Left ventricle myocardium inferior (tissue), 1 donor: ENCODE measurements around the gene ZNF415. TPM values are rescaled to one million over a fixed set of nuclear protein-coding genes. Genes with fewer than 3 reads are reported as not detected.

Source experiments
- DNase-seq: peaks from one replicate; pipeline ENCODE4 v3.0.0-alpha.2; 2020
- H3K27ac ChIP-seq: fragments of 200-600 bp; replicated peaks from 2 replicates; pipeline ENCODE4 v1.8.0; 2021
- H3K27me3 ChIP-seq: fragments of 200-600 bp; 2 replicates; pipeline ENCODE4 v1.8.0; 2021; ENCODE audit warnings: low read depth
- H3K36me3 ChIP-seq: fragments of 200-600 bp; 2 replicates; pipeline ENCODE4 v1.8.0; 2021
- H3K4me1 ChIP-seq: fragments of 200-600 bp; 2 replicates; pipeline ENCODE4 v1.8.0; 2021
- H3K4me3 ChIP-seq: fragments of 200-600 bp; 2 replicates; pipeline ENCODE4 v1.8.0; 2021; ENCODE audit warnings: mild to moderate bottlenecking, moderate library complexity
- H3K9me3 ChIP-seq: fragments of 200-600 bp; replicated peaks from 2 replicates; pipeline ENCODE4 v1.8.0; 2021
- intact Hi-C: fragments of 100-400 bp; cut with micrococcal nuclease; formaldehyde crosslinking; loops from one replicate; pipeline ENCODE4 v1.11.0; 2022
- long read RNA-seq: library from polyadenylated mRNA; unstranded; transcript quantifications from one replicate; pipeline ENCODE4 v2.0.0, GENCODE V29; 2021
- total RNA-seq: library from RNA; stranded (reverse); fragmentation: NEBNext Ultra II Directional; extraction: Animal tissue kit (Norgen Biotek cat#: 25700); gene quantifications from one replicate; pipeline ENCODE4 v1.2.1, GENCODE V29; 2021
- TF ChIP-seq, protein P1 (sequence below): fragments of 200-600 bp; IDR thresholded peaks from 2 replicates; pipeline ENCODE4 v1.8.0; 2021; ENCODE audit warnings: antibody characterized with exemption, mild to moderate bottlenecking, borderline replicate concordance
- donor health status: DM: no; HTN: yes; CAD: no; lungs with severe emphysema.

Gene ZNF415
- total RNA-seq, result 21.0 TPM
- long read RNA-seq, partial matches to known transcripts, result 0 of 11 reads
- long read RNA-seq, other reads (novel, unspliced or antisense), result 5 of 11 reads

DNA sequence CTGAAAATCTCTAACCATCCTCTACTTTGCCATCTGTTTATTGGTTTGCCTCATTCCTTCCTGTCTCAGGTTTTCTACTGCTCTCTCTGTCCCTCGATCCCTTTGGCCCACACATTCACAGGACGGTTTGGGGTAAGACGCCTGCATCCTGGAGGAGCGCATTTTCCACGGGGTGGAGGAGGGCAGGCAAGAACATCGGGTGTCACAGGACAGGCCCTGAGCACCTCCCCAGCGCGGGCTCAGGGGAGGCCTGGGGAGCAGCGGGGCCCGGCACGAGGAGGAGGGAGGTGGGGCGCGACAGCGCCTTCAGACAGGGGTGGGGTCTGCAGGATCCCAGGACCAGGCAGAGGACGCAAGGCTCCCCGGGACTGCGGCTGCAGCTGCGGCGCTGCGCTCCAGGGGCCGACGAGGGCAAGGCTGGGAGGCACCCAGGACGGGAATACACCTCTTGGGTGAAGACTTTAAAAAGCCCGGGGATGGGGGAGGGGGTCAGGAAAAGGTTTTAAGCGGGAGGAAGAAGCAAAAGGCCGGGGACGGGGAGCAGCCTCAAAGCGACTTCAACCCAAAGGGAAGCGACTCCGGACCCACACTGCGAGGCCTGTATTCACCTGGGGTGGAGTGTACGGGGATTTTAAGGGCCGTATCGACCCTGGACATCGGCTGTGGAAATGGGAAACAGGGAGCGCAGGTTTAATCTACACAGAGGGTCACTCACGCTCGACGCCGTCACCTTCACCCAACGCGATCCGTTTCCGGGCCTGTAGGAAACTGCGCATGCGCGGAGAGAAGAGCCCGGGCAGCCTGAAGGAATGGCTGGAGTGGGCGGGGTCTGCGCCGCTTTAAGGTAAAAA lies at the start of gene ZNF415:
Gene ZNF415 (minus strand): TSS at position 770 of the 851 bp plus-strand sequence. CDS start 10,234 bp downstream, outside the sequence.
- TF ChIP-seq, protein P1, sequence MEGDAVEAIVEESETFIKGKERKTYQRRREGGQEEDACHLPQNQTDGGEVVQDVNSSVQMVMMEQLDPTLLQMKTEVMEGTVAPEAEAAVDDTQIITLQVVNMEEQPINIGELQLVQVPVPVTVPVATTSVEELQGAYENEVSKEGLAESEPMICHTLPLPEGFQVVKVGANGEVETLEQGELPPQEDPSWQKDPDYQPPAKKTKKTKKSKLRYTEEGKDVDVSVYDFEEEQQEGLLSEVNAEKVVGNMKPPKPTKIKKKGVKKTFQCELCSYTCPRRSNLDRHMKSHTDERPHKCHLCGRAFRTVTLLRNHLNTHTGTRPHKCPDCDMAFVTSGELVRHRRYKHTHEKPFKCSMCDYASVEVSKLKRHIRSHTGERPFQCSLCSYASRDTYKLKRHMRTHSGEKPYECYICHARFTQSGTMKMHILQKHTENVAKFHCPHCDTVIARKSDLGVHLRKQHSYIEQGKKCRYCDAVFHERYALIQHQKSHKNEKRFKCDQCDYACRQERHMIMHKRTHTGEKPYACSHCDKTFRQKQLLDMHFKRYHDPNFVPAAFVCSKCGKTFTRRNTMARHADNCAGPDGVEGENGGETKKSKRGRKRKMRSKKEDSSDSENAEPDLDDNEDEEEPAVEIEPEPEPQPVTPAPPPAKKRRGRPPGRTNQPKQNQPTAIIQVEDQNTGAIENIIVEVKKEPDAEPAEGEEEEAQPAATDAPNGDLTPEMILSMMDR, result no peak
- peak within 1 kb of the TSS; percentile 90 for H3K27ac ChIP-seq
- no peaks in the 10 kb centered on the region for H3K27me3 ChIP-seq
- intact Hi-C loops, result no loop called here
- no peaks in the 10 kb centered on the region for H3K36me3 ChIP-seq
- DNase-seq, result peak; percentile 82
- H3K4me1 ChIP-seq, result peaks cover 46% of the 10 kb centered on the region
- peaks cover 12% of the 10 kb centered on the region for H3K9me3 ChIP-seq
- peak within 1 kb of the TSS; percentile 86 for H3K4me3 ChIP-seq

DNA sequence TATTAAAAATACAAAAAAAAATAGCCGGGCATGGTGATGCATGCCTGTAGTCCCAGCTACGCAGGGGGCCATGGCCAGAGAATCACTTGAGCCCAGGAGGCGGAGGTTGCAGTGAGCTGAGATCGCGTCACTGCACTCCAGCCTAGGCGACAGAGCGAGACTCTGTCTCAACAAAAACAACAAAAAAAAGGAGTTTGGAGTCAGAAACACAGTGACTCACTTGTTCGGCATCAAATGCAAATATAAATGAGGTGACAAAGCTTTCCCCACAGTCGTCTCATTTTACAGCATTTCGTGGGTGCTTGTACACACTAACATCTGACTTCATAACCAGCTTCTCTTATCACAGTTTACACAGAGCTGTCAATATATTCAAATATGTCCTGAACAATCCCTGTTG lies 49.5 kb upstream of the ZNF415 start:
- Histone ChIP-seq H3K9me3 (no peaks in the 10 kb centered on the region), H3K27ac (no peak overlapping the region), H3K27me3 (no peaks in the 10 kb centered on the region), H3K36me3 (peaks cover 24% of the 10 kb centered on the region), H3K4me1 (no peaks in the 10 kb centered on the region), H3K4me3 (no peak overlapping the region)
- no peak for DNase-seq
- intact Hi-C loops, result no loop called here
- TF ChIP-seq, protein P1, result no peak

DNA sequence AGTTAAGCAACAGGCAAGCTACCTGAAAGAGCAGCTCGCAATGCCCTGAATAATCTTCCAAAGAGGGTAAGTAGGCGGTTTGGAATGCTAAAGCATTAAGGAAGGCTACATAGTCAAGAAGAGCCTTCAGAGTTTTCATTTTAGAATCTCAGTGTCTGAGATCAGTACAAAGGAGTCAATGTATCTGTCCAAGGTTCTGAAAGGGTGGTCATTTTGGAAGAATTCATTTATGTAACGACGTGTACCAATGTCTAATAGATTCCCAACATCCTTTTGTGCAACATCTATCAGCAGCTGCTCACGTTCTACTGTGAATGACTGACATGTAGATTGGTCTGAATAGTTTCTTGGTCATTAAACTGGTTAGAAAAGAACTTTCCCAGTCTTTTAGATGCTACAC lies 45.3 kb upstream of the ZNF415 start:
- peaks cover 40% of the 10 kb centered on the region for H3K36me3 ChIP-seq
- no peak for DNase-seq
- H3K27me3 ChIP-seq, result no peaks in the 10 kb centered on the region
- H3K4me1 ChIP-seq, result no peaks in the 10 kb centered on the region
- no peaks in the 10 kb centered on the region for H3K9me3 ChIP-seq
- H3K4me3 ChIP-seq, result no peak overlapping the region
- intact Hi-C loops, result no loop called here
- no peak overlapping the region for H3K27ac ChIP-seq
- TF ChIP-seq, protein P1, result no peak

DNA sequence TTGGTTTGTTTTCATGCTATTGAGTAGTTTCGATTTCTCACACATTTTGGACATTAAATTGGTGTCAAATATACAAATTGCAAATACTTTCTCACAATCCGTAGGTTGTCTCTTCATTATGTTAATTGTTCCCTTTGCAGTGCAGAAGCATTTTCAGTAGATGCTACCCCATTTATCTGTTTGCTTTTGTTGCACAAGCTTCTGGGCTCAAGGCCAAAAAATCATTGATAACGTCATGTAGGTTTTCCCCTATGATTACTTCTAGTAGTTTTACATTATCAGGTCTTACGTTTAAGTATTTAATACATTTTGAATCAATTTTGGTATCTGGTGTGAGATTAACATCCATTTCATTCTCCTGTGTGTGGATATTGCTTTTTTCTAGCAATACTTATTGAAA lies 40.2 kb upstream of the ZNF415 start:
- intact Hi-C loops, result no loop called here
- Histone ChIP-seq H3K27ac (no peak overlapping the region), H3K4me3 (no peak overlapping the region), H3K36me3 (peaks cover 30% of the 10 kb centered on the region), H3K27me3 (no peaks in the 10 kb centered on the region), H3K4me1 (no peaks in the 10 kb centered on the region), H3K9me3 (peaks cover 29% of the 10 kb centered on the region)
- TF ChIP-seq, protein P1, result no peak
- no peak for DNase-seq

DNA sequence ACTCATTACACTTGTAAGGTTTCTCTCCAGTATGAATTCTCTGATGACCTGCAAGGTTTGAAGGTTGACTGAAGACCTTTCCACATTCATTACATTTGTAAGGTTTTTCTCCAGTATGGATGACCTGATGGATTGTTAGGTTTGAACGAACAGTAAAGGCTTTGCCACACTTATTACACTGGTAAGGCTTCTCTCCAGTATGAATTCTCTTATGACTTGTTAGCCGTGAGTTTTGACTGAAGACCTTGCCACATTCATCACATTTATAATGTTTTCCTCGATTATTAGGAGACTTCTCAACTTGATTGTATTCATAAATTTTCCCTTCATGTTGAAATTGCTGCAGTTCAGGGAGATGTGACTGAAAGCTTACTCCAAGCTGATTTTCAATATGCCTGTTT lies 33.0 kb upstream of the ZNF415 start:
- no peaks in the 10 kb centered on the region for H3K27me3 ChIP-seq
- intact Hi-C loops, result no loop called here
- no peak overlapping the region for H3K27ac ChIP-seq
- TF ChIP-seq, protein P1, result no peak
- H3K36me3 ChIP-seq, result peaks cover 34% of the 10 kb centered on the region
- DNase-seq, result no peak
- H3K4me1 ChIP-seq, result no peaks in the 10 kb centered on the region
- H3K9me3 ChIP-seq, result peaks cover 93% of the 10 kb centered on the region
- H3K4me3 ChIP-seq, result no peak overlapping the region
